ENCODE data around the gene NME3. TPM values are rescaled to one million over a fixed set of nuclear protein-coding genes. Genes with fewer than 3 reads are reported as not detected.

The NME3 gene
- total and polyA plus RNA-seq, 10 of the 15 experiments (the other 5 are each of a cell fraction or from before 2014, with no cell fraction given), result 0.61 to 55.5 (median 26.5) TPM

DNA sequence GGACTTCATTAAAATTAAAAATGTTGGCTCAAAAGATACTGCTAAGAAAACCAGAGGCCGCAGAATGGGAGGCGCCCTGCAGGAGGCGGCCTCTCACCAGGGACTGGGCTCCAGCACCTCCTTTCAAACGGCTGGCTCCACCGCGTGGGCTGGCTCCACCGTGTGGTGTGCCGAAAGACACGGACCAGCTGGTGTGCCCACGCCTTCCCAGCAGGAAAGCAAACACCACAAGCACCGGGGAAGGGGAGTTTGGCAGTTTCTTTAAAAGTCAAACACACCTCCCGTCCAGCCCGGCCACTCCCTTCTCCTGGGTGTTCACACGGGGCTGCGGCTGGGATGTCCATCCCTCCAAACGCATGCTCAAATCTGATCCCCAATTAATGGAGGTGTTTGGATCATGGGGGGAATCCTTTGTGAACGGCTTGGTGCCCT lies 41.4 kb upstream of the NME3 start (continued):
- TF ChIP-seq, protein P1, sequence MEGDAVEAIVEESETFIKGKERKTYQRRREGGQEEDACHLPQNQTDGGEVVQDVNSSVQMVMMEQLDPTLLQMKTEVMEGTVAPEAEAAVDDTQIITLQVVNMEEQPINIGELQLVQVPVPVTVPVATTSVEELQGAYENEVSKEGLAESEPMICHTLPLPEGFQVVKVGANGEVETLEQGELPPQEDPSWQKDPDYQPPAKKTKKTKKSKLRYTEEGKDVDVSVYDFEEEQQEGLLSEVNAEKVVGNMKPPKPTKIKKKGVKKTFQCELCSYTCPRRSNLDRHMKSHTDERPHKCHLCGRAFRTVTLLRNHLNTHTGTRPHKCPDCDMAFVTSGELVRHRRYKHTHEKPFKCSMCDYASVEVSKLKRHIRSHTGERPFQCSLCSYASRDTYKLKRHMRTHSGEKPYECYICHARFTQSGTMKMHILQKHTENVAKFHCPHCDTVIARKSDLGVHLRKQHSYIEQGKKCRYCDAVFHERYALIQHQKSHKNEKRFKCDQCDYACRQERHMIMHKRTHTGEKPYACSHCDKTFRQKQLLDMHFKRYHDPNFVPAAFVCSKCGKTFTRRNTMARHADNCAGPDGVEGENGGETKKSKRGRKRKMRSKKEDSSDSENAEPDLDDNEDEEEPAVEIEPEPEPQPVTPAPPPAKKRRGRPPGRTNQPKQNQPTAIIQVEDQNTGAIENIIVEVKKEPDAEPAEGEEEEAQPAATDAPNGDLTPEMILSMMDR (IDR thresholded peaks at IDR 0.05 in 2 of 3, conservative IDR thresholded peaks at IDR 0.05 in 1 of 3; ENCODE audit: control insufficient read depth in 2 of 3, extremely low read depth in 1 of 3, insufficient read depth in 1 of 3, low read depth in 3 of 3, low read length in 3 of 3), result peak; percentile 17 to 34 (median 33); a peak in 4 of 6 replicates
- TF ChIP-seq TBL1XR1 (IDR thresholded peaks at IDR 0.05; ENCODE audit: low read depth, low read length), result no peak
- TF ChIP-seq PAX8 (IDR thresholded peaks at IDR 0.05), result no peak
- no peak for TF ChIP-seq POU2F2 (IDR thresholded peaks at IDR 0.05; ENCODE audit: borderline replicate concordance, low read depth, low read length)
- no peak for TF ChIP-seq CHD2 (IDR thresholded peaks at IDR 0.05; ENCODE audit: borderline replicate concordance, low read depth, low read length)
- TF ChIP-seq SIX5 (IDR thresholded peaks at IDR 0.05; ENCODE audit: low read depth, low read length, severe bottlenecking), result no peak
- TF ChIP-seq ZNF274 (IDR thresholded peaks at IDR 0.05; ENCODE audit: insufficient read depth, insufficient read length), result no peak
- TF ChIP-seq YY1 (IDR thresholded peaks at IDR 0.05; ENCODE audit: low read depth, low read length), result no peak
- TF ChIP-seq ZNF384 (IDR thresholded peaks at IDR 0.05; ENCODE audit: borderline replicate concordance, low read depth, low read length), result no peak
- 0 out of 2 replicates have a peak, but pooled peaks have one; percentile 18 for TF ChIP-seq TCF12 (IDR thresholded peaks at IDR 0.05; ENCODE audit: low read depth, low read length)
- no peak for TF ChIP-seq STAT1 (conservative IDR thresholded peaks at IDR 0.05)
- TF ChIP-seq, protein P2, sequence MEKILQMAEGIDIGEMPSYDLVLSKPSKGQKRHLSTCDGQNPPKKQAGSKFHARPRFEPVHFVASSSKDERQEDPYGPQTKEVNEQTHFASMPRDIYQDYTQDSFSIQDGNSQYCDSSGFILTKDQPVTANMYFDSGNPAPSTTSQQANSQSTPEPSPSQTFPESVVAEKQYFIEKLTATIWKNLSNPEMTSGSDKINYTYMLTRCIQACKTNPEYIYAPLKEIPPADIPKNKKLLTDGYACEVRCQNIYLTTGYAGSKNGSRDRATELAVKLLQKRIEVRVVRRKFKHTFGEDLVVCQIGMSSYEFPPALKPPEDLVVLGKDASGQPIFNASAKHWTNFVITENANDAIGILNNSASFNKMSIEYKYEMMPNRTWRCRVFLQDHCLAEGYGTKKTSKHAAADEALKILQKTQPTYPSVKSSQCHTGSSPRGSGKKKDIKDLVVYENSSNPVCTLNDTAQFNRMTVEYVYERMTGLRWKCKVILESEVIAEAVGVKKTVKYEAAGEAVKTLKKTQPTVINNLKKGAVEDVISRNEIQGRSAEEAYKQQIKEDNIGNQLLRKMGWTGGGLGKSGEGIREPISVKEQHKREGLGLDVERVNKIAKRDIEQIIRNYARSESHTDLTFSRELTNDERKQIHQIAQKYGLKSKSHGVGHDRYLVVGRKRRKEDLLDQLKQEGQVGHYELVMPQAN (conservative IDR thresholded peaks at IDR 0.05), result no peak

Data from GM12878 (cell line).